HG03521 (cell line): ENCODE data around the gene BRD7.

ENCODE experiments used
- ATAC-seq: cut with Tn5 transposase; IDR thresholded peaks from one replicate; pipeline ENCODE4 v1.9.1; 2021; ENCODE audit warnings: mild to moderate bottlenecking, moderate library complexity; ENCODE audit not compliant: unreplicated experiment

BRD7 gene

GRCh38 chr16:50390371-50390771 is 21.6 kb upstream of the BRD7 start:
- ATAC-seq = no peak

- ATAC-seq = no peak
These were observed 21.1 kb upstream of the BRD7 start for GRCh38 chr16:50389900-50390299.

GRCh38 chr16:50388496-50388895 is 19.7 kb upstream of the BRD7 start:
- ATAC-seq = no peak

- ATAC-seq = no peak
These were observed 18.0 kb upstream of the BRD7 start for GRCh38 chr16:50386774-50387173.

- ATAC-seq = no peak
These were observed 17.4 kb upstream of the BRD7 start for GRCh38 chr16:50386139-50386538.

GRCh38 chr16:50384500-50385135 is 15.8 kb upstream of the BRD7 start:
- no peak for ATAC-seq

GRCh38 chr16:50381679-50382440 is 13.1 kb upstream of the BRD7 start:
- no peak for ATAC-seq

- no peak for ATAC-seq
These were observed 9.6 kb upstream of the BRD7 start for GRCh38 chr16:50378417-50378816.

GRCh38 chr16:50377001-50377400 is 8.2 kb upstream of the BRD7 start:
- ATAC-seq = no peak

GRCh38 chr16:50373780-50374179 is 5.0 kb upstream of the BRD7 start:
- ATAC-seq = no peak

GRCh38 chr16:50373345-50373701 is 4.5 kb upstream of the BRD7 start:
- no peak for ATAC-seq

GRCh38 chr16:50372611-50373344 is 4.0 kb upstream of the BRD7 start:
- ATAC-seq = no peak

GRCh38 chr16:50371936-50372595 is 3.3 kb upstream of the BRD7 start:
- no peak for ATAC-seq

- ATAC-seq = no peak
These were observed 2.4 kb upstream of the BRD7 start for GRCh38 chr16:50371036-50371716.

- ATAC-seq = no peak
These were observed 481 bp upstream of the BRD7 start for GRCh38 chr16:50369133-50369804.

- no peak for ATAC-seq
These were observed 895 bp downstream of the BRD7 start for GRCh38 chr16:50367777-50368409.

- ATAC-seq = no peak
These were observed 2.8 kb downstream of the BRD7 start for GRCh38 chr16:50365791-50366575.

GRCh38 chr16:50363656-50364055 is 5.1 kb downstream of the BRD7 start:
- ATAC-seq = no peak

- no peak for ATAC-seq
These were observed 8.0 kb downstream of the BRD7 start for GRCh38 chr16:50360779-50361178.
